CD4-positive, alpha-beta T cell treated with Interleukin-15 for 4 hours (primary cell): ENCODE results near the gene PCNX1.

Experiments used
- DNase-seq: peaks from one replicate; pipeline ENCODE4 v3.0.0-alpha.2; 2020; ENCODE audit warnings: low spot score

Gene PCNX1

GRCh38 chr14:70888681-70889175, 18.5 kb upstream of the PCNX1 start:
- DNase-seq = peak; percentile 35

GRCh38 chr14:70889555-70889954, 17.7 kb upstream of the PCNX1 start:
- no peak for DNase-seq

DNA sequence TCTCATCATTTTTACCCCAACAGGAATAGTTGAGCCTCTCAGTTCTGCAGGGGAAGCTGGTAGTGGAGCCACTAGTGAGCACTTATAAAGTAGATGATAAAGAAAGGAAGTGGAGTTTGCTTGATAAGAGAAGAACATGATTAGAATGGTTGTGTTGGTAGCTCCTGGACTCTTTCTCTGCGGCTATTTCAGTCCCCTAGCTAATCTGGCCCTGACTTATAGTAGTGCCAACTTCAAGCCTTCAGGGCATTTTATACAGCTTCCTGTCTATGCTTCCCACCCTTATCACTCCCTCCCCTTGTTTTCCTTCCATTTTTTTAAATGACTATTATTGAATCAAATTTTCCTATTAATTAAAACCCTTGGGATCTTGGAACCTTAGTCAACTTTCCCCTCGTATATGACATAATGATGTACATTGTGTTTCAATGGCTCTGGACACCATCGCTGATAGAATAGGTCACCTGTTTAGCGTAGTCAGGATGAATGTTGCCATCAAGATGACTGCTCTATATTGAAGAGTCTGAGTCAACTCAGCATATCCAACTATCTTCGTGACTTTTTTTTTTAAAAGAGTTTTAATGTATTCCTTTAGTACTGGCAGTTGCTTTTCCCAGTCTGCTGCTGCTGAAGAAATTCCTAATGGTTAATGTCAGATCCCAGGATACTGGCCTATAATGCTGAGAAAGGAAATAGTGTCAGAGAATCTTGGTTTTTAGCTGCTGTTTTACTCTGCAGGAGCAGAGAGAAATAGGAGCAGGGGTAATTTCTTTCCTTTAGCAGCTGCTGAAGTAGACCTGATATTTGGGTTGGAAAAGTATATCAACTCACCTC, 16.2 kb upstream of the PCNX1 start:
- DNase-seq = no peak

- DNase-seq = no peak
Measured at GRCh38 chr14:70891737-70892136, 15.5 kb upstream of the PCNX1 start.

DNA sequence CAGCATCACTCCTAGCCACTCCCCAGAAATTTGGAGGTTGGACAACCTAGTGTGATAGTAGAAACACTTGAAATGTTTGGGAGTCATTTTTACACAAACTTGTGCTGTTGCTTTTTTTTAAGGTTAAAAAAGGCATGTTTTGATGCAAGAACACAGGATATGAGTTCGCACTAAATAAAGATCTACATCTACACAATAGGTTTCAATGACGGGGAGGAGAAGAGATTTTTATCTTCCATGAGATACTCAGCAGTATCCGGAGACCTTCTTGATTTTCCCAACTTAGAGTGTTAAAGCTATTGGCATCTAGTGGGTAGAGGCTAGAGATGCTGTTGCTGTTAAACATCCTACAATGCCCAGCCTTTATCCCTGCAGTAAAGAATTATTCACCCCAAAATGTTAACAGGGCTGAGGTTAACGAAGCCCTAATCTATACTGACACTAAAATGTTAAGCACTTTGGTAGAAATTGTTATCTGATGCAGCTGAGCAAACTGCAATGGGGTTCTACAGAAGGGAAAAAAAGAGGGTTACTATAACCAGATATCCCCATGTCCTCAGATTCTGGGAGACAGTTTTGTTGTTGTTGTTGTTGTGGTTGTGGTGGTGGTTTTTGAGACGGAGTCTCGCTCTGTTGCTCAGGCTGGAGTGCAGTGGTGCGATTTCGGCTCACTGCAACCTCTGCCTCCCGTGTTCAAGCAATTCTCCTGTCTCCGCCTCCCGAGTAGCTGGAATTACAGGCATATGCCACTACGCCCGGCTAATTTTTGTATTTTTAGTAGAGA, 14.0 kb upstream of the PCNX1 start:
- DNase-seq = no peak

DNA sequence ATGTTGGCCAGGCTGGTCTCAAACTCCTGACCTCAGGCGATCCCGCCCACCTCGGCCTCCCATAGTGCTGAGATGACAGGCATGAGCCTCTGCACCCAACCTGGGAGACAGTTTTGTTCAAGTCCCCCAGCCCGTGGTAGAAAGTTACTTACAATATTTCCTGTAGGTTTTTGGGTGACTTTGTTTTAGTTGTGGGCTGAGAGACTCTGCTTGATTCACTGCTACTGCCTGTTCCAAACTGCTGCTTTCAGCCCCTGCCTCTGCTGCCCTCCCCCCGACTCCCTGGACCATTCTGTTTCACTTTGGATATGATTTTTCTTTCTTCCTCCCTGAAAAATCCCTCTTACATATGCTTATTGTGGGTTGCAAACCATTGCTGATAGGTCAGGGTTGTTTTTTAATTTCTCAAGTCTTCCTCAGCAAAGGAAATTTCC, 13.4 kb upstream of the PCNX1 start:
- DNase-seq = no peak

- DNase-seq = no peak
Measured at GRCh38 chr14:70894868-70895267, 12.4 kb upstream of the PCNX1 start.

GRCh38 chr14:70896317-70896716, 10.9 kb upstream of the PCNX1 start:
- DNase-seq = no peak

DNA sequence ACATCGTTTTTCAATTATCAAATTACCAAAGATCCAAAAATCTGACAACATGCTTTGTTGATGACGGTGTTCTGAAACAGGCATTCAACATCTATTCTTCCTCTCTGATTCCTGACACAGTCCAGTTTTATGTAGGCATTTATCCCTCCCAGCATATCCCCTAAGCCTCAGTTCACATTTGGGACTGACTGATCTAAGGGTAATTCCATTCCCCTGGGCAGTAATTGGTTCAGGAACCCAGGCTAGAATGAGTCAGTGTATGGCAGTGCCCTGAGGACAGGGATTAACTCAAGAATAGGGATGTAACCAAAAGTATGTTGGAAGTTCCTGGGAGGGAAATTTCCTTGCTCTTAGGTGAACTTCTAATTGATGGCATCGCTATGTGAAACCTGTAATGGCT, 10.3 kb upstream of the PCNX1 start:
- no peak for DNase-seq

DNA sequence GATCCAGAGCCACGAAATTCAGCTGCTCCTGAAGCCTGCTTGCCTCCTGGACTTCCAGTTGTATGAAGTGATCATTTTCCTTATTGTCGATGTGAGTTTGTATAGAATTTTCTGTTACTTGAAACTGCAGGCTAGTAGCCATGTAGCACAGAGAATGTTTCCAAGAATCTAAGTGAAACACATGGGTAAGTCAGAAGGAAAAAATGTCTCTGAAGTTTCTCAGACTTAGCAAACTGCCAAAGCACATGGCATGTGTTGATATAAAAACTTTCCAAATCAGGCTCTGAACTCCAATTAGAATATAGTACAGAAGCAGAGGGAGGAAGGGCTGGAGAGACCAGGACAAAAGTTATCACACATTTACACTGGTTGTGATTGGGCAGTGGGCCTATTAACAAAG, 9.8 kb upstream of the PCNX1 start:
- no peak for DNase-seq

DNA sequence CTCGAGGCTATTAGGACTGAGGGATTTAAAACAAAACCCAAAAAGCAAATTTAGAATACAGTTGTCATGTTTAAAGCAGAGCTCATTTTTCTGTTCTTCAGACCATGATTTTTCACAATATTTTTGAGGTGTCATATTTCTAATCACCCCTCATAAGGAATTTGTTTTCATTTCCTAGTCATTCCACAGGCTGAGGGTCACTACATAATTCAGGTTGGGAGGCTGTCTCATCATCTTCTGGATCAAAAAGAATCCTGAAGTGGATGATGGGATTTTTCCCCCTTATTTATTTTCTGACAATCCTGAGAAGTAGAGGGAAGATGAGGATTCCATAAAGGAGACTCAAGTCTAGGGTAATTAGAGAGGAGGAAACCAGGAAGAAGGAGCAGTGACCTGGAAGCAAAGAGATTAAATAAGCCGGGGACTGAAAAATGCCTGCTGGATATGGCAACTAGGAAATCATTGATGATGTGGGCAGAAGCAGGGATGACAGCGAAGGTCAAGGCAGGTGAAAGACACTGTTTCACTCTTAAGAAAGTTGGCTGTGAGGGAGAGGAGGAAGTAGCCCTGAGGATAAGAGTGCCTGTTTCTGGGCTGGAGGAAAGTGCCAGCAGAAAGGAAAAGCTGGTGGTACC, 9.0 kb upstream of the PCNX1 start:
- no peak for DNase-seq

- no peak for DNase-seq
Measured at GRCh38 chr14:70901269-70901668, 6.0 kb upstream of the PCNX1 start.

DNA sequence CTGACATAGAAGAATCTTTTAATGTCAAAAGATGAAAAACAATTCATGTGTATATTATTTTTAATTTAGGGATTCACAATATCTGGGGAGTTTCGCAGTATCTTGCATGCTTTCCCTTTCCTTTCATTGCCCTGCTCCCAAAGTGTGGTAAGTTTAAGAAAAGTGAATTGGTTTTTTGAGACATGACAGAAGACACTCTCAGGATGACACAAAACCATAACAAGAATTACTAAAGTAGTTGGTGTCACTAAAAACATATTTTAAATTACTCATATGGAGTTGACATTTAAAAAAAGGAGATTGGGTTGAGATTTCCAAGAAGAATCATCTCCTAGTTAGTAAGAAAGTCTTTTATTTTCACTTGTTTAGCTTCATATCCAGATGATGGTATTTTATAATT, 5.1 kb upstream of the PCNX1 start:
- DNase-seq = no peak

DNA sequence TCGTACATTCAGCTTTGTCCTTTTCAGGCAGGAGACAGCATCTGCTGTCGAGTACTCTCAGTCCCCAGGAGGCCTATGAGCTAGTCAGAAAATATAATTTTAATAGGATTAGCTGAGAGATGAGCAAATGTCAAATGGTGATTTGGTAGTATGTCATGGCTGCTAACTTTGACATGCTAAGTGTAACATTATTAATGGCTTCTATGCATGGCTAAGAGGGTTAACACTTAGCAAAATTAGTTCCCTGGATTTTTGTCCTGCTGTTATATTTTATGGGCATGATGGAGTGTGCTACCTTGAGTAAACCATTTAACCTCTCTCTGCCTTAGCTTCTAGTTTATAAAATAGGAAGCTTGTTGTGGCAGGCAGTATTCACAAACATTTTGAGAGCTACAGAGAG, 2.9 kb upstream of the PCNX1 start:
- no peak for DNase-seq

GRCh38 chr14:70905301-70905700, 2.0 kb upstream of the PCNX1 start:
- DNase-seq = no peak

GRCh38 chr14:70906793-70907175, 475 bp upstream of the PCNX1 start:
- no peak for DNase-seq

DNA sequence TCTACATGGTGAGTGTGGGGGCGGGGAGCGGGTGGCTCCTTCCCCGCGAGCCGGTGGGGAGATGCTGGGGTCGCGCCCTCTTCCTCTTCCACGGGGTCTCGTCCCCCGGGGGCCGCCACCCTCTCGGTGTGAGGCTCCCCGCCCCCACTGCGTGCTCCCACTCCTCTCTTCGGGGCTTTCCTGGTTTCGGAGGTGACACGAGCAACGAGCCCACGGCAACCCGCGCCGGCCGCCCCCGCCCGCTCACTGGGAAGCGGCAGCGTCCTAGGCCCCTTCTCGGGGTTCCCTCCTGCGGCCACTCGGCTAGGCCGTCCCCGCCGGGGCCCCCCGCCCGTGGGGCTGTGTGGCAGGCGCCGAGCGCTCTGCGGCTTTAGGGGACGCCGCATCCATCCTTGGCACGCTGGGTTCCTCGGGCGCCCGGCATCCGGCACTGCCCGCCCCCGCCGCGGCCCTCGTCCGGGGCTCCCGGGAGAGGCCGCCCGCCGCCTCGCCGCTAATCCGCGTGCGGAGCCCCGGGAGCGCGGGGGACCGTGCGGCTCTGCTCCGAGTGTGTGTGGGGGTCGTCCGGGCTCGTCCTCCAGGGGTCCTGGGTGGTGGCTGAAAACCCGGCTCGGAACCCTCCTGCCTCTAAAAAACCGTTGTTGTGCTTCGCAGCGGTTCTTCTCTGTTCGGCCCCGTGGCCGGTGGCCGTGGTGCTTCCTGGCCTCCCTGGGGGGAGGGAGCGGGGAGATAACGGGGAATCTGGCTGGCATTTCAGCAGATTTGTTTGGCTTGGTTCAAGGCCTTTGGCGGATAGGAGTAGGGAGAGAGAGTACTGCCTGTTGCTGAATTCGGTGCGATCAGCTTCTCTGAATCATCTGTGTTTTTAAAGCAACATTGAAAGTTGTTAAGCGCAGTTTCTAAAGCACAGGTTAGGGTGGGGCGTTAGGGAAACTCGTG, 1.0 kb downstream of the PCNX1 start:
- DNase-seq = peak; percentile 65

- no peak for DNase-seq
Measured at GRCh38 chr14:70908935-70909641, 1.8 kb downstream of the PCNX1 start.

DNA sequence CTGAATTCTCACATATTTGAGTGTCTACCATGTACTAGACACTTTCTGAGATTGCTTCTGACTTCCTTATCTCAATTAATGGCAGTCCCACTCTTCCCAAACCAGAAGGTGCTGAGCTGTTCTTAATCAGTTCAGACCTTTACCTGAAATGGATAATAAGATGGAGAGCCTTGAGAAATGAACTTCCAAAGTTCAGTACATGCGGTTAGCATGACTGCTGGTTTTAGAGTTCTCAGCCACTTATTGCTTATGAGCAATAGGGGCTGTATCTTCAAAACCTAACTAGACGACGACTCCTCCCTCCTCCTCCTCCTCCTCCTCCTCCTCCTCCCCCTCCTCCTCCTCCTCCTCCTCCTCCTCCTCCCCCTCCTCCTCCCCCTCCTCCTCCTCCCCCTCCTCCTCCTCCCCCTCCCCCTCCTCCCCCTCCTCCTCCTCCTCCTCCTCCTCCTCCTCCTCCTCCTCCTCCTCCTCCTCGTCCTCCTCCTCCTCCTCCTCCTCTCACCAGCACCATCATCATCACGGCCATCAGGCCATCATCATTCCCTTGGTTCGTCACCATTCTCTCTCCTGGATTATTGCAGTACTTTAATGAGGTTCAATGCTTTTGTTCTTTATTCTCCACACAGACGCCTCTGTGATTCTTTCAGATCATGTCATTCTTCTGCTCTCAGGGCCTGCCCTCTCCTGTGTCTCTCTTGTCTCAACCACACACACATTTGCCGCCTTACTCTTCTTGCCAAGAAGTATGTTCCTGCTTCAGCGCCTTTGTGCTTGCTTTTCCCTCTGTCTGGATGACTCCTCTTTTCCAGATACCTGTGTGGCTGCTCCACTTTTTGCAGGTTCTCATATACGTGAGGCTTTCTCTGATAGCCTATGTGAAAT, 2.7 kb downstream of the PCNX1 start:
- peak; percentile 40 for DNase-seq

DNA sequence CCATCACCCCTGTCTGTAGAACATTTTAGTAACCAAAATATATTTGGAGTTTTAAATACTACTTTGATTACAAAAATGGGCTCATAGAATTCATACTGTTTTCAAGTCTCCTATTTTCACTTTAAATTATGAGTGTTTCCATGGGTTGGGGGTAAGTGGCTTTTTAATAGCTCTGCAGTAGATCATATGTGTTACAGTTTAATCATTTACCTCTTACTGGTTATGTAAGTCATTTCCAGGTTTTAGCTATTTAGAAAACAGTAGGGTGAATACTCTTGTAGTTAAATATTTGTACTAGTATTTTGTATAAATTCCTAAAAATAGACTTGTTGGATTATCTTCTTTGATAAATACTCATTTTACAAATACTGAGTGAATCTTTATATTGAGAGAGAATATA, 8.2 kb downstream of the PCNX1 start:
- no peak for DNase-seq
